ENCODE data around the gene TMEM134.

TMEM134 gene

DNA sequence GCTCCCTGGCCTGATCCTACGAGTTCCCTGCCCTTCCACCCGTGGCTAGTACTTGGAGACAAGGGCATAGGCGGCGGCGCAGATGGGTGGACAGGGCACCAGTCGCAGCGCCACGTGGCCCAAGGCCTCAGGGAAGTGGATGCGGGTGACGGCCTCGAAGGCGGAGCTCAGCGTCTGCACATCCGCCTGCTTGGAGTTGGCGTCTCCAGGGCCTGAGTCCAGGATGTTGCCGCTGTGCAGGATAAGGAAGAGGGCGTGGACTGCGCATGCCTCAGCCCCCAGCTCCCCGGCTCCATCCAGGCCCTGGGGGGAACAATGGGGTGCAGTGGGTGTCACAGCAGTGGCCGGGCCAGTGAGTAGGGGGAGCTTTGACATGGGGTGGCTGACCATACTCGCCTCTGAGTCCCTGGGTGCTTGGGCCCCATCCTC lies 29.5 kb upstream of the TMEM134 start:
- H3K27ac ChIP-seq = no peak overlapping the region
- TF ChIP-seq, protein P1, sequence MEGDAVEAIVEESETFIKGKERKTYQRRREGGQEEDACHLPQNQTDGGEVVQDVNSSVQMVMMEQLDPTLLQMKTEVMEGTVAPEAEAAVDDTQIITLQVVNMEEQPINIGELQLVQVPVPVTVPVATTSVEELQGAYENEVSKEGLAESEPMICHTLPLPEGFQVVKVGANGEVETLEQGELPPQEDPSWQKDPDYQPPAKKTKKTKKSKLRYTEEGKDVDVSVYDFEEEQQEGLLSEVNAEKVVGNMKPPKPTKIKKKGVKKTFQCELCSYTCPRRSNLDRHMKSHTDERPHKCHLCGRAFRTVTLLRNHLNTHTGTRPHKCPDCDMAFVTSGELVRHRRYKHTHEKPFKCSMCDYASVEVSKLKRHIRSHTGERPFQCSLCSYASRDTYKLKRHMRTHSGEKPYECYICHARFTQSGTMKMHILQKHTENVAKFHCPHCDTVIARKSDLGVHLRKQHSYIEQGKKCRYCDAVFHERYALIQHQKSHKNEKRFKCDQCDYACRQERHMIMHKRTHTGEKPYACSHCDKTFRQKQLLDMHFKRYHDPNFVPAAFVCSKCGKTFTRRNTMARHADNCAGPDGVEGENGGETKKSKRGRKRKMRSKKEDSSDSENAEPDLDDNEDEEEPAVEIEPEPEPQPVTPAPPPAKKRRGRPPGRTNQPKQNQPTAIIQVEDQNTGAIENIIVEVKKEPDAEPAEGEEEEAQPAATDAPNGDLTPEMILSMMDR (IDR thresholded peaks at IDR 0.05) = no peak
- TF ChIP-seq ZFX (IDR thresholded peaks at IDR 0.05; ENCODE audit: borderline replicate concordance) = no peak

DNA sequence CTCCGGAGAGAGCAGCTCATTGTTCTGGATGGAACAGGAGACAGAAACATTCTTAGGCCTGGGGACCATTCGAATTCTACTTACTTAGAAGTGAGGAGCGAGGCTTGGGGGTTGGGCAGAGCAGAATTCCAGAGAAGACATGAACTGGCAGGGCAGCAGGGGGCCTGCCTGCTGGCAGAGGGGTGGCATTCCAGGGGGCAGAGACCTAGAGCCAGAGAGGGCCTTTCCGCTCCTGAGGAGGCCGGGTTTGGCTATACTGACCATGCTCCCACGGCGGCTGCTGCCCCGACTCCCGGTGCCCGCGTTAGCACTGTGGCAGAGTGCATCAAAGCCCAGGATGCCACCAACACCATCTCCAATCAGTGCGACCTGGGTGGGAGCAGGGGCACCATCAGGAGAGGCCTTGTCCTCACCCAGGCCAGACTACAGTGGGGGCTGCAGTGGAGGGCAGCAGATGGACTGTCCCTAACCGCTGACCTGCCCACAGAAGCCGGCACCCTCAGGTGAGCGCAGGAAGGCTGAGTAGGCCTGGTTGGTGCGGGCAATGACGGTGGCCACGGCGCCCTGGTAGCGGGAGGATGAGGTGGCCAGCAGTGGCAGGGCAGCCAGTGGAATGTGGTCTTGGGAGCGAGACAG lies 28.7 kb upstream of the TMEM134 start:
- TF ChIP-seq, protein P1 (IDR thresholded peaks at IDR 0.05) = no peak
- TF ChIP-seq ZFX (IDR thresholded peaks at IDR 0.05; ENCODE audit: borderline replicate concordance) = no peak

DNA sequence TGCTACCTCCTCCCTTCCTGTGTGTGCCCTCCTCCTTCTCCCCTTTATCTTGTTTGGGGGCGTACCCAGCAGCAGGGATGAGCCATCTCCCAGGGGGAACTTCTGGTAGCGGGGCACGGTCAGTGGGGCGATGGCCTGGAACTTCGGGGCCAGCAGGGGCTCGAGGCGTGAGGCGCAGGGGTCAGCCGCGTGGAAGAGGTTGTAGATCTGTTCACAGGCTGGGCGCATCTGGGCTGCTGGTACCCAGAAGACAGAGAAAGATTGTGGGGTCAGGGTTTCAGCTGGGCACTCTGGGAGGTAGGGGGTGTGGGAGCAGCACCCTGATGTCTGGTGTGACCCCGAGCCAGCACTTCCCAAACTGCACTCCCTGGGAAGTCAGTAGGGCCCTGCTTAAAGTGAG lies 27.1 kb upstream of the TMEM134 start:
- no peak overlapping the region for H3K27ac ChIP-seq
- no peak for TF ChIP-seq ZFX (IDR thresholded peaks at IDR 0.05; ENCODE audit: borderline replicate concordance)
- TF ChIP-seq, protein P1 (IDR thresholded peaks at IDR 0.05) = no peak

More for the DNA sequence above, 28.7 kb upstream of the TMEM134 start:
- H3K27ac ChIP-seq = no peak overlapping the region

- TF ChIP-seq ZFX (IDR thresholded peaks at IDR 0.05; ENCODE audit: borderline replicate concordance) = no peak
- TF ChIP-seq, protein P1 (IDR thresholded peaks at IDR 0.05) = no peak
- H3K27ac ChIP-seq = no peak overlapping the region
Observed at GRCh38 chr11:67495234-67496005, 26.4 kb upstream of the TMEM134 start.

DNA sequence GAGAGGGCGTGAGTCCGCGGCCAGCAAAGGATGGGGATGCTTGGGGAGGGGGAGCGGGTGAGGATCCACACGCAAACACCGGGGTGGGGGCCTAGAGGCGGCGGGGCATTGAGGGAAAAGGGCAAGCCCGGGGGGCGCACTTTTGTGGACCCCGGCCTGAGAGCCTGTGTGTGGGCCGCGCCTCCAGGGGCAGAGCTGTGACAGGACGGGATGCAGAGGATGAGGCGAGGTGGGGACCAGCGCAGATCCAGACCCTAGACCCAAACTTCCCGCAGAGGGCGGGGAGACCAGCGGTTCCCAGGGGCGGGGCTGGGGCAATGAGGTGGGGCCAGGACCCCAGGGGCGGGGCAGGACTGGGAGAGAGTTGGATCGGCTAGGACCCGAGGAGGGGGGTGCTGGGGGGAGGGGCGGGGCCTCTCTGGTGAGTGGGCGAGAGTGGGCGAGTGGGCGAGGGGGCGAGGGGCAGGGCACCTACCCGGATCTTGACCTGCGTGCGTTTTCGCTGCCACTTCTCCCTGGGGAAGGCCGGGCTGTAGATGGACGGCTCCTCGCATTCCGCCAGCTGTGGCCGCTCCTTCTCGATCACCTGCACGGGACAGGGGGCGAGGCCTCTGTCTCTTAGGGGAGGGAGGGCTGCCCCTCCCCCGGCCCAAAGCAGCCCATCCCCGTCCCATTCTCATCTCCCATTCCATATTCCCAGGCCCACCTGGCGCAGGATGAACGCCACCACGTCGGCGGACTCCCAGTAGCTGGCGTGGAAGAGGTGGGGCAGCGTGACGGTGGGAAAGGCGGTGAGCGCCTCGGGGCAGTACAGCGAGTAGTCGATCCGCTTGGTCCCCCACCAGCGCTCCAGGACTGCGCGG lies 25.6 kb upstream of the TMEM134 start:
- H3K27ac ChIP-seq = no peak overlapping the region
- TF ChIP-seq, protein P1 (IDR thresholded peaks at IDR 0.05) = no peak
- TF ChIP-seq ZFX (IDR thresholded peaks at IDR 0.05; ENCODE audit: borderline replicate concordance) = no peak

GRCh38 chr11:67493548-67494370 lies 24.7 kb upstream of the TMEM134 start:
- TF ChIP-seq, protein P1 (IDR thresholded peaks at IDR 0.05) = no peak
- TF ChIP-seq ZFX (IDR thresholded peaks at IDR 0.05; ENCODE audit: borderline replicate concordance) = no peak
- no peak overlapping the region for H3K27ac ChIP-seq

Data from 22Rv1 (cell line).